ENCODE results near the gene C6orf47. TPM values are rescaled to one million over a fixed set of nuclear protein-coding genes. Genes with fewer than 3 reads are reported as not detected.

C6orf47 gene
- total RNA-seq, 1 experiment from 2014 or later: 19.4 TPM

DNA sequence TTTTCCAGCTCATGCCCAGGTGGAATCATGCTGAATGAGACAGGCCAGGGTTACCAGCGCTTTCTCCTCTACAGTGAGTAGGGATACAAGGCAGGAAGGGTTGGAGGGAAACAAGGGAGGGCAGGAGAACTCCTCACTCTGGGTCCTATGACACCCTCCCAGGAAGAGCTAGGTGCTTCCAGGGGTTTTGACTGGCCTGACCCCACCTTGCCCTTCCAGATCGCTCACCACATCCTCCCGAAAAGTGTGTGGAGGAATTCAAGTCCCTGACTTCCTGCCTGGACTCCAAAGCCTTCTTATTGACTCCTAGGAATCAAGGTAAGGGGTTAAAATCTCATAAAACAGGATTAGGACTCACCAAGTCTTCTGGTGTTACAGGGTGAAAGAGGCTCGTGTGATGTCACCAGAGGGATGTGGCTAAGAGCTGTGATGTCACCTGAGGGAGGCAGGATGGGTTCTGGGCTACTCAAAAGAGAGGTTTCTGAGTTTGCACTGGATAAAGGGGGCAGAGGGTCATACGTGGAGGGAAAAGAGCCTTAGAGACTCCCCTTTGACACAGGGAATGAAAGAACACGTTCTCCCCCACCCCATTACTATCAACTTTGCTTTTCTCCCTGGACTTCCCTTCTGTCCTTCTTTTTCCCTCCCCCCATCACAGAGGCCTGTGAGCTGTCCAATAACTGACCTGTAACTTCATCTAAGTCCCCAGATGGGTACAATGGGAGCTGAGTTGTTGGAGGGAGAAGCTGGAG lies 3.0 kb downstream of the C6orf47 start:
- BruUV-seq (replicated peaks): no TSS peak
- Histone ChIP-seq H3K4me1 (peaks cover 40% of the 10 kb centered on the region), H3K9me3 (no peaks in the 10 kb centered on the region), H3K36me3 (ENCODE audit: control insufficient read depth, insufficient read depth, low read length) (peaks cover 9% of the 10 kb centered on the region), H3K4me3 (ENCODE audit: low read depth, low read length) (no peak overlapping the region), H3K27me3 (replicated peaks; ENCODE audit: control insufficient read depth, insufficient read depth, low read length) (no peaks in the 10 kb centered on the region)
- TF ChIP-seq, protein P1, sequence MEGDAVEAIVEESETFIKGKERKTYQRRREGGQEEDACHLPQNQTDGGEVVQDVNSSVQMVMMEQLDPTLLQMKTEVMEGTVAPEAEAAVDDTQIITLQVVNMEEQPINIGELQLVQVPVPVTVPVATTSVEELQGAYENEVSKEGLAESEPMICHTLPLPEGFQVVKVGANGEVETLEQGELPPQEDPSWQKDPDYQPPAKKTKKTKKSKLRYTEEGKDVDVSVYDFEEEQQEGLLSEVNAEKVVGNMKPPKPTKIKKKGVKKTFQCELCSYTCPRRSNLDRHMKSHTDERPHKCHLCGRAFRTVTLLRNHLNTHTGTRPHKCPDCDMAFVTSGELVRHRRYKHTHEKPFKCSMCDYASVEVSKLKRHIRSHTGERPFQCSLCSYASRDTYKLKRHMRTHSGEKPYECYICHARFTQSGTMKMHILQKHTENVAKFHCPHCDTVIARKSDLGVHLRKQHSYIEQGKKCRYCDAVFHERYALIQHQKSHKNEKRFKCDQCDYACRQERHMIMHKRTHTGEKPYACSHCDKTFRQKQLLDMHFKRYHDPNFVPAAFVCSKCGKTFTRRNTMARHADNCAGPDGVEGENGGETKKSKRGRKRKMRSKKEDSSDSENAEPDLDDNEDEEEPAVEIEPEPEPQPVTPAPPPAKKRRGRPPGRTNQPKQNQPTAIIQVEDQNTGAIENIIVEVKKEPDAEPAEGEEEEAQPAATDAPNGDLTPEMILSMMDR (IDR thresholded peaks at IDR 0.05; ENCODE audit: insufficient read depth in 1 of 2, low read depth in 1 of 2, low read length in 1 of 2, severe bottlenecking in 1 of 2, unreplicated experiment in 1 of 2): no peak
- ChIA-PET POLR2A (interaction anchor here (0.6 kb wide), 1 partner anchor 381 kb away, joined by 7 read pairs; no protein-coding TSS in a partner anchor), CTCF (no interaction called here)
- no peak for DNase-seq
- Mint-ChIP-seq H3K27ac (ENCODE audit: unreplicated experiment) (peak overlapping the region; percentile 88), H3K36me3 (ENCODE audit: insufficient read depth, unreplicated experiment) (peaks cover 66% of the 10 kb centered on the region), H3K9me3 (ENCODE audit: unreplicated experiment) (no peaks in the 10 kb centered on the region), H3K4me3 (ENCODE audit: unreplicated experiment) (peak overlapping the region; percentile 57), H3K27me3 (ENCODE audit: insufficient read depth, unreplicated experiment) (no peaks in the 10 kb centered on the region), H3K4me1 (ENCODE audit: low read depth, unreplicated experiment) (peaks cover 41% of the 10 kb centered on the region)
- intact Hi-C loops (cut with micrococcal nuclease; ENCODE audit: unreplicated experiment): no loop called here

DNA sequence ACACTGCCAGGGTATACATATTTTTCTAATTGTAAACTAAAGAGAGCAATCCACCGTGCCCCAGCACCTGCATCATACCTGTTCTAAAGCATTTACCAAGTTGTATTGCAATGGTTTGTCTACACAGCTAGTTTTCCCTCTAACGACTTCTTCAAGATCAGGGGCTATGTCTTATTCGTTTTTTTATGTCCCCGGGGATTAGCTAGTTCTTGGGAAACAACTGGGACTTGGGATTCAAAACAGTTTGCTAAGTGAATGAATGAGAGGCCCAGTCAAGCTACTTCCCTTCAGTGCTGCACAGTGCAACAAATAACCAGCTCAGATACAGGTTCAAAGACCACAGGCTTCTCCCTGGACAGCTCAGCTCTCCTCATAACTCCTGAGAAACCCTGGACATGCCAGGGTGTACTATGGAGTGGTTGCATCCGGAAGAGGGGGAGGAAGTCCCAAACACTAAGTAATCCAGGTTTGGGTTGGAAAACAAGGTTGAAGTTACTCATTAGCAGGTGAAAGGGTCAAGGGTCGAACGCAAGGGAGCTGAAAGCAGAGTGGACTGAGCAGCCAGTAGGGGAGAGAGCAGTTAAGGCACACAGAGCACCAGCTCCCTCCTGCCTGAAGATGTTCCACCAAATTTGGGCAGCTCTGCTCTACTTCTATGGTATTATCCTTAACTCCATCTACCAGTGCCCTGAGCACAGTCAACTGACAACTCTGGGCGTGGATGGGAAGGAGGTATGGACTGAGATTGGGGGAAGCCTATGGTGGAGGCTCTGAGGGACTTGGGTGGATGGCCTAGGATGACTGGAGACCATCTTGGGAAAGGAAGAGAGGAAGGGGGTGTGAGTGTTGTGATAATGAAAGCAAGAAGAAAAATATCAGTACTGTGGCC lies 5.0 kb downstream of the C6orf47 start, which contains the start of gene APOM:
TSS of gene APOM (plus strand) at position 546 of the 889 bp plus-strand sequence. CDS start at position 619, 73 bp downstream.
- no TSS peak for BruUV-seq (replicated peaks)
- Mint-ChIP-seq H3K27ac (ENCODE audit: unreplicated experiment) (peak within 1 kb of the TSS; percentile 74), H3K27me3 (ENCODE audit: insufficient read depth, unreplicated experiment) (no peaks in the 10 kb centered on the region), H3K9me3 (ENCODE audit: unreplicated experiment) (no peaks in the 10 kb centered on the region), H3K4me3 (ENCODE audit: unreplicated experiment) (peak within 1 kb of the TSS; percentile 60), H3K36me3 (ENCODE audit: insufficient read depth, unreplicated experiment) (peaks cover 66% of the 10 kb centered on the region), H3K4me1 (ENCODE audit: low read depth, unreplicated experiment) (peaks cover 41% of the 10 kb centered on the region)
- Histone ChIP-seq H3K4me1 (peaks cover 46% of the 10 kb centered on the region), H3K27me3 (replicated peaks; ENCODE audit: control insufficient read depth, insufficient read depth, low read length) (no peaks in the 10 kb centered on the region), H3K4me3 (ENCODE audit: low read depth, low read length) (peak within 1 kb of the TSS; percentile 20), H3K36me3 (ENCODE audit: control insufficient read depth, insufficient read depth, low read length) (peaks cover 7% of the 10 kb centered on the region), H3K9me3 (no peaks in the 10 kb centered on the region)
- peak; percentile 80 to 87 for DNase-seq
- ChIA-PET POLR2A (interaction anchor here (0.5 to 1.7 kb wide), 13 partner anchors 9 to 207 kb away, joined by 3 to 25 read pairs (median 4); partner anchors contain the start of genes CSNK2B, DDX39B, GPANK1 and HSPA1A), CTCF (interaction anchor here (0.6 to 1.1 kb wide), 5 partner anchors 9 to 1393 kb away, joined by 3 to 4 read pairs (median 3); partner anchors contain the start of genes ATP6V1G2 and GPANK1)
- TF ChIP-seq, protein P1 (IDR thresholded peaks at IDR 0.05; ENCODE audit: insufficient read depth in 1 of 2, low read depth in 1 of 2, low read length in 1 of 2, severe bottlenecking in 1 of 2, unreplicated experiment in 1 of 2): peak in 1 of 2 experiments; percentile 19
- intact Hi-C loops (cut with micrococcal nuclease; ENCODE audit: unreplicated experiment): loop anchor here (2.0 kb wide), 1 partner anchor 109 kb away; the partner anchor contains the start of genes ATP6V1G2 and NFKBIL1

All from Caco-2 (cell line).